Measurements from ENCODE around the gene SPATA16. TPM values are rescaled to one million over a fixed set of nuclear protein-coding genes. Genes with fewer than 3 reads are reported as not detected.
"Not testable (repeated sequence)": the region's sequence is repeated elsewhere in the genome, so short reads cannot be mapped to it uniquely, and the experiment has no call there.

The SPATA16 gene
- total RNA-seq, 3 donors from 2014 or later, result not detected

- Mint-ChIP-seq H3K36me3 (ENCODE audit: insufficient read depth) (no peaks in the 10 kb centered on the region), H3K9me3 (peaks cover 20% of the 10 kb centered on the region), H3K27me3 (ENCODE audit: low read depth) (peaks cover 2% of the 10 kb centered on the region), H3K4me1 (ENCODE audit: low read depth) (no peaks in the 10 kb centered on the region), H3K4me3 (no peak overlapping the region)
- ATAC-seq (no peak), DNase-seq (no peak)
Observed at GRCh38 chr3:172882563-172882962, 258.5 kb downstream of the SPATA16 start.

GRCh38 chr3:172879381-172879780, 261.7 kb downstream of the SPATA16 start:
- H3K36me3 Mint-ChIP-seq (ENCODE audit: insufficient read depth); ATAC-seq; H3K4me3 Mint-ChIP-seq; H3K4me1 Mint-ChIP-seq (ENCODE audit: low read depth); H3K27me3 Mint-ChIP-seq (ENCODE audit: low read depth); DNase-seq: not testable (repeated sequence)
- peaks cover 20% of the 10 kb centered on the region for H3K9me3 Mint-ChIP-seq

GRCh38 chr3:172877011-172877410, 264.0 kb downstream of the SPATA16 start:
- no peaks in the 10 kb centered on the region for H3K36me3 Mint-ChIP-seq (ENCODE audit: insufficient read depth)
- H3K4me1 Mint-ChIP-seq (ENCODE audit: low read depth), result no peaks in the 10 kb centered on the region
- no peak overlapping the region for H3K4me3 Mint-ChIP-seq
- H3K9me3 Mint-ChIP-seq, result peaks cover 20% of the 10 kb centered on the region
- ATAC-seq, result no peak
- peaks cover 2% of the 10 kb centered on the region for H3K27me3 Mint-ChIP-seq (ENCODE audit: low read depth)
- no peak for DNase-seq

- peaks cover 15% of the 10 kb centered on the region for H3K9me3 Mint-ChIP-seq
- H3K4me1 Mint-ChIP-seq (ENCODE audit: low read depth), result no peaks in the 10 kb centered on the region
- no peak for DNase-seq
- no peak for ATAC-seq
- H3K27me3 Mint-ChIP-seq (ENCODE audit: low read depth), result peaks cover 2% of the 10 kb centered on the region
- no peaks in the 10 kb centered on the region for H3K36me3 Mint-ChIP-seq (ENCODE audit: insufficient read depth)
- no peak overlapping the region for H3K4me3 Mint-ChIP-seq
Observed at GRCh38 chr3:172876297-172876696, 264.7 kb downstream of the SPATA16 start.

- ATAC-seq (no peak), DNase-seq (no peak)
- no peak overlapping the region for H3K4me3 Mint-ChIP-seq
- peaks cover 12% of the 10 kb centered on the region for H3K9me3 Mint-ChIP-seq
- no peaks in the 10 kb centered on the region for H3K4me1 Mint-ChIP-seq (ENCODE audit: low read depth)
- no peaks in the 10 kb centered on the region for H3K36me3 Mint-ChIP-seq (ENCODE audit: insufficient read depth)
- peaks cover 2% of the 10 kb centered on the region for H3K27me3 Mint-ChIP-seq (ENCODE audit: low read depth)
Observed at GRCh38 chr3:172875039-172875438, 266.0 kb downstream of the SPATA16 start.

- Mint-ChIP-seq H3K4me3 (no peak overlapping the region), H3K27me3 (ENCODE audit: low read depth) (peaks cover 5% of the 10 kb centered on the region), H3K9me3 (no peaks in the 10 kb centered on the region), H3K36me3 (ENCODE audit: insufficient read depth) (no peaks in the 10 kb centered on the region), H3K4me1 (ENCODE audit: low read depth) (no peaks in the 10 kb centered on the region)
- ATAC-seq (no peak), DNase-seq (no peak)
Observed at GRCh38 chr3:172869784-172870518, 271.1 kb downstream of the SPATA16 start.

- Mint-ChIP-seq H3K4me3 (no peak overlapping the region), H3K4me1 (ENCODE audit: low read depth) (no peaks in the 10 kb centered on the region), H3K9me3 (no peaks in the 10 kb centered on the region), H3K36me3 (ENCODE audit: insufficient read depth) (no peaks in the 10 kb centered on the region), H3K27me3 (ENCODE audit: low read depth) (peaks cover 5% of the 10 kb centered on the region)
- DNase-seq (no peak), ATAC-seq (no peak)
Observed at GRCh38 chr3:172869368-172869771, 271.7 kb downstream of the SPATA16 start.

GRCh38 chr3:172868582-172869200, 272.3 kb downstream of the SPATA16 start:
- Mint-ChIP-seq H3K9me3 (no peaks in the 10 kb centered on the region), H3K36me3 (ENCODE audit: insufficient read depth) (no peaks in the 10 kb centered on the region), H3K4me3 (no peak overlapping the region), H3K4me1 (ENCODE audit: low read depth) (no peaks in the 10 kb centered on the region), H3K27me3 (ENCODE audit: low read depth) (peaks cover 5% of the 10 kb centered on the region)
- DNase-seq, result no peak
- no peak for ATAC-seq

- H3K36me3 Mint-ChIP-seq (ENCODE audit: insufficient read depth); H3K4me3 Mint-ChIP-seq; H3K27me3 Mint-ChIP-seq (ENCODE audit: low read depth); DNase-seq; H3K4me1 Mint-ChIP-seq (ENCODE audit: low read depth); H3K9me3 Mint-ChIP-seq; ATAC-seq: not testable (repeated sequence)
Observed at GRCh38 chr3:172866726-172867350, 274.2 kb downstream of the SPATA16 start.

GRCh38 chr3:172859041-172859440, 282.0 kb downstream of the SPATA16 start:
- no peak for ATAC-seq
- H3K27me3 Mint-ChIP-seq (ENCODE audit: low read depth), result peaks cover 3% of the 10 kb centered on the region
- H3K4me1 Mint-ChIP-seq (ENCODE audit: low read depth), result no peaks in the 10 kb centered on the region
- H3K9me3 Mint-ChIP-seq, result peaks cover 3% of the 10 kb centered on the region
- H3K4me3 Mint-ChIP-seq, result no peak overlapping the region
- H3K36me3 Mint-ChIP-seq (ENCODE audit: insufficient read depth), result no peaks in the 10 kb centered on the region
- no peak for DNase-seq

- H3K27me3 Mint-ChIP-seq (ENCODE audit: low read depth), result peaks cover 3% of the 10 kb centered on the region
- no peak overlapping the region for H3K4me3 Mint-ChIP-seq
- DNase-seq, result no peak
- H3K9me3 Mint-ChIP-seq, result no peaks in the 10 kb centered on the region
- no peak for ATAC-seq
- H3K36me3 Mint-ChIP-seq (ENCODE audit: insufficient read depth), result no peaks in the 10 kb centered on the region
- H3K4me1 Mint-ChIP-seq (ENCODE audit: low read depth), result no peaks in the 10 kb centered on the region
Observed at GRCh38 chr3:172856795-172857742, 284.0 kb downstream of the SPATA16 start.

- H3K9me3 Mint-ChIP-seq, result no peaks in the 10 kb centered on the region
- no peaks in the 10 kb centered on the region for H3K36me3 Mint-ChIP-seq (ENCODE audit: insufficient read depth)
- peaks cover 3% of the 10 kb centered on the region for H3K27me3 Mint-ChIP-seq (ENCODE audit: low read depth)
- H3K4me1 Mint-ChIP-seq (ENCODE audit: low read depth), result no peaks in the 10 kb centered on the region
- no peak overlapping the region for H3K4me3 Mint-ChIP-seq
- ATAC-seq (no peak), DNase-seq (no peak)
Observed at GRCh38 chr3:172855037-172855436, 286.0 kb downstream of the SPATA16 start.

GRCh38 chr3:172853921-172854666, 286.9 kb downstream of the SPATA16 start:
- no peaks in the 10 kb centered on the region for H3K36me3 Mint-ChIP-seq (ENCODE audit: insufficient read depth)
- no peaks in the 10 kb centered on the region for H3K4me1 Mint-ChIP-seq (ENCODE audit: low read depth)
- H3K27me3 Mint-ChIP-seq (ENCODE audit: low read depth), result peaks cover 3% of the 10 kb centered on the region
- H3K4me3 Mint-ChIP-seq, result no peak overlapping the region
- no peak for ATAC-seq
- H3K9me3 Mint-ChIP-seq, result no peaks in the 10 kb centered on the region
- no peak for DNase-seq
